ENCODE results near the gene PXT1. TPM values are rescaled to one million over a fixed set of nuclear protein-coding genes. Genes with fewer than 3 reads are reported as not detected.

The PXT1 gene
- total RNA-seq, 1 donor: 0.43 TPM

DNA sequence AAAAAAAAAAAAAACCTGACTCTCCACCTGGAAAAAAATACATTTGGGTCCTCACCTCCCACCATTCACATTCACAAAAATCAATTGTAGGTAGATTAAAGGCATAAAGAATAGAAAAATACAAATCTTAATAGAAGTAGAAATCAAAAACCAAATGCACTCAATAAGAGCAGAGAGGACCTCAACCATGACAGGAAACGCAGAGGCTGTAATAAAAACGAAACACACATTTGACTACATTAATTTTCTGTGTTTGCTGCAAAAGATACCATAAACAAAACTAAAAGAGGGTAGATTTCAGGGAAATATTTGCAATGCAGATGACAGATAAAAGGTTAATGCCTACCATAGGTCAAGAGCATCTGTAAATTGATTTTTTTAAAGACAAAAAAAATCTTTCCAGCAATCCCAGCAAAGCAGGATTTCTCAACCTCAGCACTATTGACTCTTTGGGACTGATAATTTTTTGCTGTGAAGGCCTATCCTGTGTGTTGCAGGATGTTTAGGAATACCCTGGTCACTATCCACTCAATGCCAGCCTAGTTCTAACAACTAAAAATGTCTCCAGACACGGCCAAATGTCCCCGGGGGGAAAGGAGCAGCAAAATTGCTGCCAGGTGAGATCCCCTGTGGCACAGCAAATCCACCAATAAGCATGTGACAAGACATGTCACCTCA lies 64.3 kb downstream of the PXT1 start:
- DNase-seq (ENCODE audit: low read depth): no peak
- no peak overlapping the region for H3K4me3 ChIP-seq (ENCODE audit: low read depth, low read length)
- TF ChIP-seq, protein P1, sequence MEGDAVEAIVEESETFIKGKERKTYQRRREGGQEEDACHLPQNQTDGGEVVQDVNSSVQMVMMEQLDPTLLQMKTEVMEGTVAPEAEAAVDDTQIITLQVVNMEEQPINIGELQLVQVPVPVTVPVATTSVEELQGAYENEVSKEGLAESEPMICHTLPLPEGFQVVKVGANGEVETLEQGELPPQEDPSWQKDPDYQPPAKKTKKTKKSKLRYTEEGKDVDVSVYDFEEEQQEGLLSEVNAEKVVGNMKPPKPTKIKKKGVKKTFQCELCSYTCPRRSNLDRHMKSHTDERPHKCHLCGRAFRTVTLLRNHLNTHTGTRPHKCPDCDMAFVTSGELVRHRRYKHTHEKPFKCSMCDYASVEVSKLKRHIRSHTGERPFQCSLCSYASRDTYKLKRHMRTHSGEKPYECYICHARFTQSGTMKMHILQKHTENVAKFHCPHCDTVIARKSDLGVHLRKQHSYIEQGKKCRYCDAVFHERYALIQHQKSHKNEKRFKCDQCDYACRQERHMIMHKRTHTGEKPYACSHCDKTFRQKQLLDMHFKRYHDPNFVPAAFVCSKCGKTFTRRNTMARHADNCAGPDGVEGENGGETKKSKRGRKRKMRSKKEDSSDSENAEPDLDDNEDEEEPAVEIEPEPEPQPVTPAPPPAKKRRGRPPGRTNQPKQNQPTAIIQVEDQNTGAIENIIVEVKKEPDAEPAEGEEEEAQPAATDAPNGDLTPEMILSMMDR (IDR thresholded peaks at IDR 0.05; ENCODE audit: insufficient read depth, low read depth, low read length): no peak

DNA sequence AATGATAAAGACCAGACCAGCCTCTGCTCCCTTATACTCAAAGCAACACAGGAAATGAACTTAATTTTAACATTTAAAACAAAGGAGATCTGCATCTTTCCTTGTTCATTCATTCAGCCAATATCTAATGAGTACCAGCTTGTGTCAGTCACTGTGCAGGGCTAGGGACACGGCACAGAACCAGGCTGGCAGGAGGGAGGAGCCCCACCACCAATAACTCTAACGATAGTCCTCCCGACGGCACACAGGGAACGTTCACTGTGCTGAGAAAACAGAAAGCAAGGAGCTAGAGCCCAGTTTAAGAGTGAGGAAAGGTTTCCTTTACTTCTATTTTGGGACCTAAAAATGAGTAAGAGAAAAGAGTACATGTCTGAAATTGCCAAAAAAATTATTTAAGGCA lies 65.1 kb downstream of the PXT1 start:
- TF ChIP-seq, protein P1 (IDR thresholded peaks at IDR 0.05; ENCODE audit: insufficient read depth, low read depth, low read length): no peak
- no peak for DNase-seq (ENCODE audit: low read depth)
- H3K4me3 ChIP-seq (ENCODE audit: low read depth, low read length): no peak overlapping the region

DNA sequence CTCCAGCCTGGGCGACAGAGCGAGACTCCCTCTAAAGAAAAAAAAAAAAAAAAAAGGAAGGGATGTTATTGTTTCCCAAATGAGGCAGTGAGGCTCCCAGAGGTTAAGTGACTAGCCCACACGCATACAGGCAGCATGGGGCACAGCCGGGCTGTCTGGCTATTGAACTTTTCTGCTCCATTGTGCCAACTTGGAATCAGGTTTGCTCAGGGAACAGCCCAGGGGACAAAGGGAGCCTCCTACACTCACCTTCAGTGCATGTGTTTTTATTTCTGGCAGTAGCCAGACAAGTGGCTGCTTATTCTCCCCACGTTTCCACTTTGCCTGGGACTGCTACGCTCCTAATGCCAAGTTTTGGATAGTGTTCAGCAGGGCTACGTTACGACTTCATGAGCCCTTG lies 65.9 kb downstream of the PXT1 start:
- H3K4me3 ChIP-seq (ENCODE audit: low read depth, low read length): no peak overlapping the region
- TF ChIP-seq, protein P1 (IDR thresholded peaks at IDR 0.05; ENCODE audit: insufficient read depth, low read depth, low read length): no peak
- no peak for DNase-seq (ENCODE audit: low read depth)

DNA sequence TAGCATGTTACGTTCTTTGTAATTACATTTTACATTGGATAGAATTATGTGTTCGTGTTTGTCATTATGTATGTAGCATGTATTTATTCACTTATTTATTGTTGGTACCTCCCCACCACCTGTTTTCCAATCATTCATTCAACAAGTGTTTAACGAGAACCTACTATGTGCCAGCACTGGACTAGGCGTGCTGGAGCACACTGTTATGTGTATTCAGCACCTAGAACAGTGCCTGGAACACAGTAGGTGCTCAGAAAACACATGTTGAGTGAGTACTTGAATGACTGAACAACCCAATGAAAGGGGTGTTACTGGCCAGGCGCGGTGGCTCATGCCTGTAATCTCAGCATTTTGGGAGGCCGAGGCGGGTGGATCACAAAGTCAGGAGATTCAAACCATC lies 66.5 kb downstream of the PXT1 start:
- TF ChIP-seq, protein P1 (IDR thresholded peaks at IDR 0.05; ENCODE audit: insufficient read depth, low read depth, low read length): no peak
- DNase-seq (ENCODE audit: low read depth): no peak
- no peak overlapping the region for H3K4me3 ChIP-seq (ENCODE audit: low read depth, low read length)

DNA sequence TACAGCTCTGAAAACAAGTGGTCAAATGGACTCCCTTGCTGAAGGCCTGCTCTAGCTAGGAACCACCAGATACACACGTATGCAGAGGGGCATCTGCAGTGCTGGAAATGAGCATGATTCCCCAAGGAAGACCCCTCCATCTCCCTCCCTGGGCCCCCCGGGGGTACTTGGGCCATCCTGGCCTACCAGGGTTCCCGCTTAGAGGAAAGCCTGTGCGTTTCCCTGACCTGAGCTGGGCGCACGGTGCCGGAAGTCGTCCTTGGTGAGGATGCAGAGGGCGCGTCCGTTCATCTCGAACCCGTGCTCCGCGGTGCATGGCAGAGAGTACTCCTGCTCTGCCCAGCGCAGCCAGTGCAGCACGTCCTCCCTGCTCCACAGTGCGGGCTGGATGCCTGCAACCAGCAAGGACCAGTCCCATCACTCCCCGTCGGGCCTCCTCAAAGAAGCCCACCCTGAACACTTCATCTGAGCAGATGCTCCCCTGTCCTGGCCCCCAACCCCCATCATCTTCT lies 67.0 kb downstream of the PXT1 start:
- DNase-seq (ENCODE audit: low read depth): no peak
- H3K4me3 ChIP-seq (ENCODE audit: low read depth, low read length): no peak overlapping the region

DNA sequence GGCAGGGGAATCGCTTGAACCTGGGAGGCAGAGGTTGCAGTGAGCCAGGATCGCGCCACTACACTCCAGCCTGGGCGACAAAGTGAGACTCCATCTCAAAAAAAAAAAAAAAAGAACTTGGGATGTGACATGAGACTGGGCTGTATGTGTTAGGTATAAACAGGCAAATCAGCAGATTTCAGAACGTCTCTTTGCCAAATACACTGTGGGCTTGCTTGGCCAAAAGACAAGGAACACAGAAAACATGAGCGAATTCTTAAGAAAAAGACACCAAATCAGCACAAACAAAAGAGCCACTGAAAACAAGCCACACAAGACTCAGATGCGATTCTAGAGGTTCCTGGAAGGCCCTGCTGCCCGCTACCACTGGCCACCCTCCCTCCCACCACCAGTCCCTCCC lies 67.7 kb downstream of the PXT1 start:
- TF ChIP-seq, protein P1 (IDR thresholded peaks at IDR 0.05; ENCODE audit: insufficient read depth, low read depth, low read length): no peak
- DNase-seq (ENCODE audit: low read depth): no peak
- no peak overlapping the region for H3K4me3 ChIP-seq (ENCODE audit: low read depth, low read length)

More for the DNA sequence above, 67.0 kb downstream of the PXT1 start:
- TF ChIP-seq, protein P1 (IDR thresholded peaks at IDR 0.05; ENCODE audit: insufficient read depth, low read depth, low read length): no peak

DNA sequence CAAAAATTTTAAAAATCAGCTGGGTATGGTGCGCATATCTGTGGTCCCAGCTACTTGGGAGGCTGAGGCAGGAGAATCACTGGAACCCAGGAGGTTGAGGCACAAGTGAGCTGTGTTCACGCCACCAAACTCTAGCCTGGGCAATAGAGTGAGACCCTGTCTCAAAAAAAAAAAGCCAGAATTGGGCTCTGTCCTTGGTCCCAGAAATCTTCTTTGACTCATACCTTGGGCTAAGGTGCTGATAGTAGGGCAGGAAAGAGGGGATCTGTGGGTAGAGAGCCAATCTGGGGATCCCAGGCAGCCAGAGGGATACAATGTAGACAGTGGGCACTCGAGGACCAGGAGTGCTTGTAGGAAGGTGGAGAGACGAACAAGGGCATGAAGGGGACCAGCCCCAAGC lies 68.5 kb downstream of the PXT1 start:
- no peak for DNase-seq (ENCODE audit: low read depth)
- H3K4me3 ChIP-seq (ENCODE audit: low read depth, low read length): no peak overlapping the region
- TF ChIP-seq, protein P1 (IDR thresholded peaks at IDR 0.05; ENCODE audit: insufficient read depth, low read depth, low read length): no peak

Data from fibroblast of villous mesenchyme (primary cell).